Panc1 (cell line): ENCODE measurements around the gene TMEM178A.

Source experiments
- CTCF ChIP-seq: fragments of 450-650 bp; IDR thresholded peaks from 2 replicates; pipeline ENCODE4 v1.5.1; 2017; ENCODE audit warnings: mild to moderate bottlenecking
- POLR2AphosphoS5 ChIP-seq: IDR thresholded peaks from 2 replicates; pipeline ENCODE4 v1.6.1; 2012; ENCODE audit warnings: mild to moderate bottlenecking, low read depth, low read length, moderate library complexity
- SIN3A ChIP-seq: IDR thresholded peaks from 2 replicates; pipeline ENCODE4 v1.6.1; 2012; ENCODE audit warnings: low read depth, mild to moderate bottlenecking, low read length, moderate library complexity, borderline replicate concordance; ENCODE audit not compliant: insufficient read depth

- TF ChIP-seq POLR2AphosphoS5 = no peak
- TF ChIP-seq CTCF = no peak
- no peak for TF ChIP-seq SIN3A
These were observed 20.7 kb downstream of the TMEM178A start for GRCh38 chr2:39686456-39686855.
